ENCODE measurements around the gene FBXL5.

Gene FBXL5

GRCh38 chr4:15688051-15688450, 32.9 kb upstream of the FBXL5 start:
- TF ChIP-seq, protein P1, sequence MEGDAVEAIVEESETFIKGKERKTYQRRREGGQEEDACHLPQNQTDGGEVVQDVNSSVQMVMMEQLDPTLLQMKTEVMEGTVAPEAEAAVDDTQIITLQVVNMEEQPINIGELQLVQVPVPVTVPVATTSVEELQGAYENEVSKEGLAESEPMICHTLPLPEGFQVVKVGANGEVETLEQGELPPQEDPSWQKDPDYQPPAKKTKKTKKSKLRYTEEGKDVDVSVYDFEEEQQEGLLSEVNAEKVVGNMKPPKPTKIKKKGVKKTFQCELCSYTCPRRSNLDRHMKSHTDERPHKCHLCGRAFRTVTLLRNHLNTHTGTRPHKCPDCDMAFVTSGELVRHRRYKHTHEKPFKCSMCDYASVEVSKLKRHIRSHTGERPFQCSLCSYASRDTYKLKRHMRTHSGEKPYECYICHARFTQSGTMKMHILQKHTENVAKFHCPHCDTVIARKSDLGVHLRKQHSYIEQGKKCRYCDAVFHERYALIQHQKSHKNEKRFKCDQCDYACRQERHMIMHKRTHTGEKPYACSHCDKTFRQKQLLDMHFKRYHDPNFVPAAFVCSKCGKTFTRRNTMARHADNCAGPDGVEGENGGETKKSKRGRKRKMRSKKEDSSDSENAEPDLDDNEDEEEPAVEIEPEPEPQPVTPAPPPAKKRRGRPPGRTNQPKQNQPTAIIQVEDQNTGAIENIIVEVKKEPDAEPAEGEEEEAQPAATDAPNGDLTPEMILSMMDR (IDR thresholded peaks at IDR 0.05; ENCODE audit: control extremely low read depth, extremely low read depth, low read depth, missing control alignments): no peak
- POLR2A ChIA-PET: no interaction called here
- CTCF ChIA-PET: interaction anchor here (1.3 kb wide), 1 partner anchor 17 kb away, joined by 3 read pairs; no protein-coding TSS in a partner anchor
- DNase-seq (ENCODE audit: extremely low spot score): no peak

- CTCF ChIA-PET: interaction anchor here (0.8 to 0.9 kb wide), 2 partner anchors 9 kb away, joined by 3 read pairs; no protein-coding TSS in a partner anchor
- DNase-seq (ENCODE audit: extremely low spot score): no peak
- POLR2A ChIA-PET: no interaction called here
- TF ChIP-seq, protein P1 (IDR thresholded peaks at IDR 0.05; ENCODE audit: control extremely low read depth, extremely low read depth, low read depth, missing control alignments): no peak
Observed at GRCh38 chr4:15684498-15684897, 29.3 kb upstream of the FBXL5 start.

- POLR2A ChIA-PET: no interaction called here
- CTCF ChIA-PET: interaction anchor here (1.0 to 1.5 kb wide), 4 partner anchors 11 to 38 kb away, joined by 3 to 4 read pairs (median 4); no protein-coding TSS in a partner anchor
Observed at GRCh38 chr4:15683143-15683495, 28.0 kb upstream of the FBXL5 start.

GRCh38 chr4:15682242-15683142, 27.3 kb upstream of the FBXL5 start:
- TF ChIP-seq, protein P1 (IDR thresholded peaks at IDR 0.05; ENCODE audit: control extremely low read depth, extremely low read depth, low read depth, missing control alignments): no peak
- POLR2A ChIA-PET: no interaction called here
- DNase-seq (ENCODE audit: extremely low spot score): no peak
- CTCF ChIA-PET: interaction anchor here (1.0 to 1.5 kb wide), 5 partner anchors 10 to 38 kb away, joined by 3 to 7 read pairs (median 4); no protein-coding TSS in a partner anchor

More at GRCh38 chr4:15683143-15683495, 28.0 kb upstream of the FBXL5 start:
- DNase-seq (ENCODE audit: extremely low spot score): no peak
- TF ChIP-seq, protein P1 (IDR thresholded peaks at IDR 0.05; ENCODE audit: control extremely low read depth, extremely low read depth, low read depth, missing control alignments): no peak

GRCh38 chr4:15681372-15682241, 26.4 kb upstream of the FBXL5 start, which contains the start of gene FAM200B:
FAM200B (plus strand) TSS chr4:15681827; CDS start chr4:15686978, 5,151 bp downstream.
- CTCF ChIA-PET: interaction anchor here (1.0 to 1.5 kb wide), 5 partner anchors 9 to 37 kb away, joined by 3 to 7 read pairs (median 4); no protein-coding TSS in a partner anchor

More at GRCh38 chr4:15681372-15682241, 26.4 kb upstream of the FBXL5 start, which contains the start of gene FAM200B:
- POLR2A ChIA-PET: interaction anchor here (0.5 to 1.1 kb wide), 3 partner anchors 9 to 299 kb away, joined by 3 to 6 read pairs (median 3); no protein-coding TSS in a partner anchor
- peak; percentile 99 for DNase-seq (ENCODE audit: extremely low spot score)
- TF ChIP-seq, protein P1 (IDR thresholded peaks at IDR 0.05; ENCODE audit: control extremely low read depth, extremely low read depth, low read depth, missing control alignments): no peak

Data from GM10248 (cell line).